ENCODE data around the gene SCUBE3.

Gene SCUBE3

DNA sequence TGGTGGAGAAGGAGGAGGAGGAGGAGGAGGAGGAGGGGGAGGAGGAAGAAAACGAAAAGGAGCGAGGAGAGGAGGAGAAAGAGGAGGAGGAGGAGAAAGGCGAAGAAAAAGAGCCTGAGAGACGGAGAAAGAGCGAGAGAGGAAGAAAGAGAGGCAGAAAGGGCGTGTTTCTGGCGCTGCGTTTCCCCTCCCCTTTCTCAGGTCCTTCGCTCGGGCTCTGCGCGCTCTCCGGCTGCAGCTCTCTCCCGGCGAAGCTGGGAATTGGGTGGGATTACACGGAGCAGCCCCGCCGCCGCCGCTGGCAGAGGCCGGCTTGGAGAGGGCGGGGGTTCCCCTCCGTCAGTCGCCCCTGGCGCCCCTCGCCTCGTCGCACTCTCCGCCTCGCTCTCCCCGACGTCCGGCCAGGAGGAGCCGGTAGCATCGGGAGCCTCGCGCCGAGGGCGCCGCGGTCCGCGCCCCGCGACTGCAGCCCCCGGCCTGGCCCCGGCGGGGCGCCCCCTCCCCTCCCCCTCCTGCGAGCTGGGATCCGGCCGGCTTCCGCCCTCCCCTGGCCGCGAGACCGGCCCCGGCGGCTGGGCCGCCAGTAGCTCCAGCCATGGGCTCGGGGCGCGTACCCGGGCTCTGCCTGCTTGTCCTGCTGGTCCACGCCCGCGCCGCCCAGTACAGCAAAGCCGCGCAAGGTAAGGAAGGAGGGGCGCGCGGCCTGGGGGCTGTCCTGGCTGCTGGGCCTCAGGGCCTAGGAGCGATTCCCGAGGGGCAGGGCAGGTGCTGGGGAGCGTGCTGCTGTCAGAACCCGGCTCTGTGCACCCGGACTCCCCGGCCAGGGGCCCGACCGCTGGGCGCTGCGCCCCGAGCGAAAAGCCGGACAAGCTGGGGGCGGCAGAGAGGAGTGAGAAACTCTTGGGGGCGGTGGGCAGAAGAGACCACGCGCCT, at the start of gene SCUBE3:
SCUBE3 (plus strand) TSS at position 133 of the 933 bp plus-strand sequence; CDS start at position 596, 463 bp downstream.
- peak; percentile 2 to 13 for DNase-seq

GRCh38 chr6:35164277-35164676, 49.5 kb upstream of the SCUBE3 start:
- DNase-seq: no peak

GRCh38 chr6:35164868-35165267, 48.9 kb upstream of the SCUBE3 start:
- DNase-seq: no peak

DNA sequence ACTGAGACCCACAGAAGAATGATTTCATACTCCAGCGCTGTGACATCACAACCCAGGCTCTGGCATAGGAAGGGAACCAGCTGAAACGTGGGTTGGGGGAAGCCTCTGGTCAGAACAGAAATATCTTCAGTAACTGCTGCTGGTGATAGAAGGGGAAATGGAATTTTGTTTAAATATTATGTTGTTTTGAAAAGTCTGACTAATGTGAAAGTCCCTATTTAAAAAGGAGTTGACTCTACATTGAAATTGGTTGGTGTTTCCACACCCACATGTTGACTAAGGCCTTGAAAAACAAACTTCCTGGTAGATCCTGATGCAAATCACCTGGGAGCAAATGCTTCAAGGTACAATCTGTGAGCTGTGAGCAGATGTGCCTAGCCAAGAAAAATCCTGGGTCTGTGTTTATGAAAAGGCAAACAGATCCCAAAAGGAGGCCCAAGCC, 48.1 kb upstream of the SCUBE3 start:
- DNase-seq: no peak

DNA sequence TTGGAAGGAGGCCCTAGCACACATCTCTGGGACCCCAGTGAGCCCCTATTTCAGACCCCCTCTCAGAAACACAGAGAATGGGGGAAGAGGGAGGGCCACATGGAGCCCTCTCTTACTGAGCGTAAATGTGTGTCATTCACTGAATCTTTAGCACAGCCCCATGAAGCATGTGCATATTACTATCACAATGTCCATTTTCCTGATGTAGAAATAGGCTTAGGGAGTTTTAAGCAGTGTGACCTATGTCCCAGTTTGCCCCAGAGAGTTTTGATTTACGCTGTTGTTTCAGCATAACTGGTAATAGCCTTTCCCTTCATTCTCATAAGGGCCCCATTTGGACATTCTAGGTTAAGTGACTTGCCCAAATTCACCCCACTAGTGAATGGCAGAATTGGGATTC, 47.6 kb upstream of the SCUBE3 start:
- no peak for DNase-seq

DNA sequence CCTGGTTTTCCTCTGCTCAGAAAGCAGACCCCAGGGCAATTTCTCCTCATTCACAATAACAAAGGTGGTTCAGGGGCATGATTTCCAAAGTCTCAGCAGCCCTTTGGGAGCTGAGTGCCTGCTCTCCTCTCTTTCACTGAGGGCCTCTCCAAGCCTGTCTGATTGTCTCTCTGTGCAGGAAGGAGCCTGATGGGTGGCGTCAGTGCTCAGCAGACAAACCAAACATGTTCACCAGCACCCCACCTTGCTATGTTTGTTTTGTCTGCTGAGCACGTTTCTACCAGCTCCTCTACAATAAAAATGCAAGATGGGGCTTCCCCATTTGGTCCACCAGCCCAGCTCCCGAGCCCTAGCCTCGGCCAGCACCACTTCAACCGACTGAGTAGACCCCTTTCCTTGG, 47.2 kb upstream of the SCUBE3 start:
- no peak for DNase-seq

GRCh38 chr6:35167505-35167904, 46.3 kb upstream of the SCUBE3 start:
- no peak for DNase-seq

DNA sequence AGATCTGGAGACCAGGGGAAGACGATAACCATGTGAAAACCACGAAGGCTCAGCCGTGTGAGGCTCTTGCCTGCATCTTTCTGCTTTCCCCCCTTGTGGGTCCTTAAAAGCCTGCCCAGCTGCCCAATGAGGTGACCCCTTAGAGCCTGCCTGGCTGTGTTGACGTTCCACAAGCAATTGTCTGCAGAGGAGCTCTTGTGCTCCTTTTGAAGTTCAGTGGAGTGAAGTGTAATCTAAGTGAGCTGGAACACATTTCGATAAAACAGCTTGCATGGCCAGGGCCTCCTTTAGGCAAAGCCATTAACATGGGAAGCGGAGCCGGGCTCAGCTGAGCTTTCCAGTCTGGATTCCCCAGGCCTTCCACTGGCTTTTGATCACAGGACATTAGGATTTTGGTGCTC, 45.3 kb upstream of the SCUBE3 start:
- DNase-seq: no peak

GRCh38 chr6:35170166-35170565, 43.6 kb upstream of the SCUBE3 start:
- no peak for DNase-seq

- DNase-seq: no peak
These were observed 42.9 kb upstream of the SCUBE3 start for GRCh38 chr6:35170891-35171290.

DNA sequence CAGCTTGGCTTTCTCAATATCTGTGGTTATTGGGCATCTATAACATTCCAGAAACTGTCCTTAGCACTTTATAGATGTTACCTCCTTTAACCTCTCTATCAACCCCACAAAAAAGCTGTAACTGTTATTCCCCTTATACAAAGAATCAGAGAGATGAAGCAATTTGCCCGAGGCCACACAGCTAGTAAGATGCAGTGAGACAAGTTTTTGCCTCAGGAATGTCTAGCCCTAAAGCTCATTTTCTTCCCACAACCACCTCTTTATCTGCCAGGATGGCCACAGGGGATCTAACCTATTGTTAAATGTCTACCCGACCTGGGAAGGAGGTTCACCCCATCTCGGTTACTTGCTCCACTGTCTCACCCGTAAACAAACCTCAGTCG, 40.7 kb upstream of the SCUBE3 start:
- no peak for DNase-seq

DNA sequence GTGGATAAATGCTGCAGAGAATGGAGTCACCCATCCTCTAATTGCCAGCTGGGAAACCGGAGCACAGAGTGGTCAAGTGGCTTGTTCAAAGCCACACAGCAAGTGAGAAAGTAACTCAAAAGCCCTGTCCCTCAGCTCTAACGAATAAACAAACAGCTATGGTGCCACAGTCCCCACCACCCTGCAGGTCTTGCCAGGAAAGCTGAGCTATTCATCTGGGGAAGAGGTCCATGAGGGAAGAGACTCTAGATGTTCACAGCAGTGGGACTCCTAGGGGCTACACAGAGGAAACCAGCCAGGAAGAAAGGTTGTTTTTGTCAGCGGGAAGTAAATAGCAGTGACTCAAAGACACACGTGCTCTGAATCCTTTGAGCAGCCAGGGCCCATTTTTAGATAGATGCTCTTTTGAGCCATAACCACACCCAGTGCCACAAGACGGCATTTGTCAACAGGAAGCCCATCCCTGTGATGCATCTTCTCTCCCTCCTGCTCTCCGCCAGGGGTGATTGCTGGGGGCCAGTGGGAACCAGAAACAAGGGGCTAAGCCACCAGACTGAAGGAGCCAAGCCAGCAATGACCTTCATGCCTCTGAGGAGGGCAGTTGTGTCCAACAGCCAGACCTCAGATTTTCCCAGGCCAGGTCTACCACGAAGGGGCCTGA, 40.2 kb upstream of the SCUBE3 start:
- DNase-seq: no peak

GRCh38 chr6:35174088-35174434, 39.7 kb upstream of the SCUBE3 start:
- no peak for DNase-seq

- DNase-seq: no peak
These were observed 39.3 kb upstream of the SCUBE3 start for GRCh38 chr6:35174501-35174900.

DNA sequence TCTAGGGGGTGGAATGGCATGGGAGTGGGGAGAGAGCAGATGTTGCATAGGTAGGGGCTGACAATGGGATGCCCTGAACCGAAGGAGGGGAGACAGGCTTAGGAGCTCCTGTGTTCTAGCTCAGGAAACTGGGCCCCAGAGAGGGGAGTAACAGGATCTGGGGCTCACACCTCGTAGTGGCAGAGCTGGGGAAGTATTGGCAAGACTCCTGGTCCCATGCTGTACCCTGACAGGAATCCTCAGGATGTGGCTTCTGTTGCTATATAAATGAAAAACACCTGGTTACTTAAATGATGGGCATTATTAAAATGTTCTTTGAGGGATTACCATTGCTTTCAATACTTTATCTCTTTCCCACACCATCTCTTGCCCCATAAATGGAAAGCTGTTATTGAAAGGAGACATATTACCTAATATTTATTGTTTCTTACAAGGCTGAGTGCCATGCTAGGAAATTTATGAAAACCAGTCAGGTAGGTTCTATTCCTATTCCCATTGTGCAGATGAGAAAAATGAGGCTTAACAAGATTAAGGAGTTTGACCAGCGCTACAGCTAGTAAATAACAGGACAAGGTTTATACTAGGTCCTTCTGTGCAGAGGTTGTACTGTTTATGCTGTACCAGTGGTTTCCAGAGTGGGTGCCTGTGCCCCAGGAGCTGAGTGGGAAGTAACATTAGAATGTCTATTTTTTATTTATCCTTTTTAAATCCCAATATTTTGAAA, 37.3 kb upstream of the SCUBE3 start:
- DNase-seq: no peak

DNA sequence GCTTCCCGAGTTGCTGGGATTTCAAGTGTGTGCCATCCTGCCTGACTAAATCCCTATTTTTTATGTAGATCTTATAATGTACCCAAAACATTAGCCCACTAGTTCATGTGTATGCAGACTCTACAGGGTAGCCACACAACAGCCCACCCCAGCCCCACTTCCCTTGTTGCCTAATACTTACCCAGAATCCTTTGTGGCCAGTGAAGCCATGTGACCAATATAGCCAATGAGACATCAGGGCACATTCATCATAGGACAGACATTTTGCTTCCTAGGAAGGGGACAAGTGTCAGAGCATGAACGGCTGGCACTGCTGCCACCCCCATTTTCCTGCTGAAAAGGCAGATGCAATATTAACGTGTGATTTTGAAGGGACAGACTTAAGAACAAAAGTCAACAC, 36.6 kb upstream of the SCUBE3 start:
- no peak for DNase-seq

DNA sequence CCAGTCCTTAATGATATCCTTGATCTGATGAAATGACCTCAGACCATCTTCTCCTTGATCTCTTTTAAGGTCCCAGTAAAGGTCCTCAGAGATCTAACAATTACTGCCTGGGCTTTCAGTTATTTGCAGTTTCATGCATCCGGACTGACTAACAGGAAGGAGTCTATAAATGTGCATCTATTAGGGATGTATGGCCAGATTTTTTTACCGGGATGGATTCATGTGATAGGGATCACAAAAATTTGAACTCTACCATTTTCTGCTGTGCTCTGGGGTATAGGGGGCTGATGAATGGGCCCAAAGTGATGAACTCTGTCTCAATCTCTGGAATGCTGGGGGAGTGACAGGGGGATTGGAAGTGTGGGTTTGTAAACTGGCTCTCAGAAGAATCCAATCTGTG, 36.2 kb upstream of the SCUBE3 start:
- DNase-seq: no peak

DNA sequence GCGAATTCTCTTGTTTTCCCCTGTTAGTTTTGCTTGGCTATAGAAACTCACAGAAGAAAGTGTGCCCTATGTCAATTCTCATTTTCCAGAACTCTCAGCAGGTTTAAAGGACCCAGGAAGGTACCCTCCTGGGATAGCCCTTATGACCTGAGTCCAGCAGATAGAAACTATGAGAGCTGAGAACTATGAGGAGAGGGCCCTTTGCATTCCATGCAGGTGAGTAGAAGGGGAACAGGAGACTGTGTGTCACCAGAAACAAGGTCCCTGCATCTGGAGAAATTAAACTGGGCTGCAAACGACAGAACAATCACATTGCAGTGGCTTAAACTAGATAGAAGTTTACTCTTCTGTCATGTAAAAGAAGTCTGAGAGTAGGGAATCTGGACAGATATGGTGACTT, 35.7 kb upstream of the SCUBE3 start:
- DNase-seq: no peak

GRCh38 chr6:35178932-35179832, 34.6 kb upstream of the SCUBE3 start:
- DNase-seq: no peak

DNA sequence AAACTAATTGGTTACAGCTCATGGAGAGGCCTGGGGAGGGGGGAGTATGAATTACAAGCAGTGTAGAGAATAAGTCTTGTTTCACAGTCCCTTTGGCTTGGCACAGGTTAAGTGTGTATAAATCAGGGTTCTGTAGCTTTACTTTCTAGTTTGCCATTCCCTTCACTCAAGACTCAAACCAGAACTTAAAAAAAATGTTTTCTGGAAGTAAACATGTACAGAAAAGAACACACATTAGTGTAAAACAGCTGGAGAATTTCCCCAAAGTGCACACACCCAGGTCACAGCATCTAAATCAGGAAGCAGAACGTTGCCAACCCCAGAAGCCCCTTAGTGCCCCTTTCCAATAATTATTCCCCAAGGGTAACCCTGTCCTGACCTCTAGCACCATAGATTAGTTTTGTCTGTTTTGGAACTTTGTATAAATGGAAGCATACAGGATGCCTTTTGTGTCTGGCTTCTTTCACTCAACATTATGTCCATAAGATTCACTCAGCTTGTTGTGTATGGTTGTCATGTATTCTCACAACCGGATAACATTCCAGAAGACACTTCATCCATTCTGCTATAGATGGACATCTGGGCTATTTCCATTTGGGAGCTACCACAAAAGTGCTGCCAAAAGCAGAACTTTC, 33.7 kb upstream of the SCUBE3 start:
- no peak for DNase-seq

DNA sequence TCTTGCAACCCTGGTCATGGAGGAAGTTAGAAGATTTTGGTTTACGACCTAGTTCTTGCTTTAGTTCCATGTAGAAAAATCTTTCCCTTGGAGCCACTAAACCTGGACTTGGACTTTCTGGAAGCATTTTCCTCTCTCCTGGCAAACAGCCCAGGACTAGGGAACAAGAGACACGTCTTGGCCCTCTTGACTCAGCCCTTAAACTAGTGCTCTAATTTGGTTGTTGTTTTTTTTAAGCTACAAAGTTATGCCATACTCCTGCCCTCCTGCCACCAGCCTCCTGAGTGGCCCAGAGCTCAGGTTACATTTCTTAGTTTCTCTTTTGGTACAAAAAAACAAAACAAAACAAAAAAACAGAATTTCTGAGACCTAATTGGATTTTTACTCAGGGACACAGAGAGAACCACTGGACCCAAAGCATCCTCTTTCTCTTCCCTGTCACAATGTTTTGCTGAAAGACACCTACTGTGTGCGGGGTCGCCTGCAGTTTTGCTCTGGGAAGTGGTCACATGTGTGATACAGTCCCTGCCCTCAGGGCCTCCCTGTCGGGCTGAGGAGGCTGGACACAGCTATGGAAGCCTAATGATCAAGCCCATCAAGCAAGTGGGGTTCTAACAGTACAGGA, 32.3 kb upstream of the SCUBE3 start:
- no peak for DNase-seq

Measured in stimulated activated CD4-positive, alpha-beta T cell treated with anti-CD3 and anti-CD28 coated beads, Interleukin-2, amount 100 ng/mL, for 48 hours (primary cell).